Fibroblast of lung (primary cell): Measurements from ENCODE around the gene MYO1F. TPM values are rescaled to one million over a fixed set of nuclear protein-coding genes. Genes with fewer than 3 reads are reported as not detected.

Experiments used
- DNase-seq, 2 donors: peaks; one replicate each; pipeline versions ENCODE4 v3.0.0 to v3.0.0-alpha.2; 2010; ENCODE audit warnings: low read depth in 2 of 2
- H2AFZ ChIP-seq: 2 replicates; pipeline ENCODE4 v1.5.1; 2012; ENCODE audit warnings: low read length, control low read depth, inconsistent platforms
- H3K27ac ChIP-seq: 2 replicates; pipeline ENCODE4 v1.5.1; 2011; ENCODE audit warnings: low read length, control low read depth; ENCODE audit not compliant: insufficient read depth
- H3K27me3 ChIP-seq: 2 replicates; pipeline ENCODE4 v1.5.1; 2011; ENCODE audit warnings: mild to moderate bottlenecking, low read length; ENCODE audit not compliant: control insufficient read depth, insufficient read depth
- H3K36me3 ChIP-seq: 2 replicates; pipeline ENCODE4 v1.5.1; 2011; ENCODE audit warnings: low read length; ENCODE audit not compliant: control insufficient read depth, insufficient read depth
- H3K4me1 ChIP-seq: 2 replicates; pipeline ENCODE4 v1.5.1; 2011; ENCODE audit warnings: low read length; ENCODE audit not compliant: control insufficient read depth, insufficient read depth; ENCODE audit errors: extremely low read depth
- H3K4me2 ChIP-seq: 2 replicates; pipeline ENCODE4 v1.5.1; 2011; ENCODE audit warnings: low read length, control low read depth; ENCODE audit not compliant: insufficient read depth; ENCODE audit errors: extremely low read depth
- H3K4me3 ChIP-seq, 4 experiments: fragments of 200-600 bp in 1 of 4; sonication (generic) in 1 of 4; replicated peaks in 1 of 4; 2 replicates each; pipeline ENCODE4 v1.5.1; 2011 to 2016; ENCODE audit warnings: low read length in 4 of 4, low read depth in 3 of 4, mild to moderate bottlenecking in 3 of 4, control low read depth in 2 of 4, inconsistent platforms in 1 of 4, mixed read lengths in 1 of 4; ENCODE audit not compliant: insufficient read depth in 1 of 4; ENCODE audit errors: control extremely low read depth in 1 of 4
- H3K79me2 ChIP-seq: 2 replicates; pipeline ENCODE4 v1.5.1; 2012; ENCODE audit warnings: mild to moderate bottlenecking, low read length, inconsistent platforms; ENCODE audit not compliant: control insufficient read depth, insufficient read depth
- H3K9ac ChIP-seq: 2 replicates; pipeline ENCODE4 v1.5.1; 2011; ENCODE audit warnings: mild to moderate bottlenecking, low read length, control low read depth; ENCODE audit not compliant: insufficient read depth
- H3K9me3 ChIP-seq: 2 replicates; pipeline ENCODE4 v1.5.1; 2012; ENCODE audit warnings: low read depth, low read length; ENCODE audit not compliant: control insufficient read depth, insufficient read depth
- H4K20me1 ChIP-seq: 2 replicates; pipeline ENCODE4 v1.5.1; 2011; ENCODE audit warnings: low read length; ENCODE audit not compliant: control insufficient read depth, insufficient read depth; ENCODE audit errors: extremely low read depth
- EZH2 ChIP-seq: IDR thresholded peaks from 2 replicates; pipeline ENCODE4 v1.5.1; 2012; ENCODE audit warnings: low read length, control low read depth, mild to moderate bottlenecking; ENCODE audit errors: missing control alignments
- polyA plus RNA-seq, 2 donors: library from polyadenylated mRNA; depleted of rRNA in 1 of 2; stranded (reverse) in 1 of 2; unstranded in 1 of 2; fragments of >200 nt; gene quantifications; 2 replicates each; pipeline ENCODE4 v1.2.1, GENCODE V29; 2011 to 2012; ENCODE audit warnings: missing spikeins in 1 of 2
- total RNA-seq: library from RNA; depleted of rRNA; stranded (reverse); fragments of >200 nt; gene quantifications from 2 replicates; pipeline ENCODE4 v1.2.1, GENCODE V29; 2014
- TF ChIP-seq, protein P1 (sequence below), 2 donors: IDR thresholded peaks in 1 of 2; conservative IDR thresholded peaks in 1 of 2; 1 replicate in 1 of 2; 2 replicates in 1 of 2; pipeline ENCODE4 v1.5.1; 2011 to 2012; ENCODE audit warnings: low read length in 2 of 2, control low read depth in 1 of 2, inconsistent platforms in 1 of 2, low read depth in 1 of 2, mild to moderate bottlenecking in 1 of 2

Gene MYO1F
- total and polyA plus RNA-seq, 2 donors (not counting 1 experiment from before 2014, with no cell fraction given), result 0.08 to 0.17 TPM

GRCh38 chr19:8490873-8491272 is 86.4 kb downstream of the MYO1F start:
- H2AFZ ChIP-seq, result no peak overlapping the region
- no peak overlapping the region for H3K27ac ChIP-seq
- H3K36me3 ChIP-seq, result peaks cover 20% of the 10 kb centered on the region
- no peaks in the 10 kb centered on the region for H3K79me2 ChIP-seq
- no peaks in the 10 kb centered on the region for H3K27me3 ChIP-seq
- no peak for DNase-seq
- H4K20me1 ChIP-seq, result no peaks in the 10 kb centered on the region
- H3K9me3 ChIP-seq, result no peaks in the 10 kb centered on the region
- H3K9ac ChIP-seq, result no peak overlapping the region
- no peak overlapping the region for H3K4me3 ChIP-seq
- H3K4me1 ChIP-seq, result no peaks in the 10 kb centered on the region
- H3K4me2 ChIP-seq, result no peak overlapping the region
- TF ChIP-seq, protein P1, sequence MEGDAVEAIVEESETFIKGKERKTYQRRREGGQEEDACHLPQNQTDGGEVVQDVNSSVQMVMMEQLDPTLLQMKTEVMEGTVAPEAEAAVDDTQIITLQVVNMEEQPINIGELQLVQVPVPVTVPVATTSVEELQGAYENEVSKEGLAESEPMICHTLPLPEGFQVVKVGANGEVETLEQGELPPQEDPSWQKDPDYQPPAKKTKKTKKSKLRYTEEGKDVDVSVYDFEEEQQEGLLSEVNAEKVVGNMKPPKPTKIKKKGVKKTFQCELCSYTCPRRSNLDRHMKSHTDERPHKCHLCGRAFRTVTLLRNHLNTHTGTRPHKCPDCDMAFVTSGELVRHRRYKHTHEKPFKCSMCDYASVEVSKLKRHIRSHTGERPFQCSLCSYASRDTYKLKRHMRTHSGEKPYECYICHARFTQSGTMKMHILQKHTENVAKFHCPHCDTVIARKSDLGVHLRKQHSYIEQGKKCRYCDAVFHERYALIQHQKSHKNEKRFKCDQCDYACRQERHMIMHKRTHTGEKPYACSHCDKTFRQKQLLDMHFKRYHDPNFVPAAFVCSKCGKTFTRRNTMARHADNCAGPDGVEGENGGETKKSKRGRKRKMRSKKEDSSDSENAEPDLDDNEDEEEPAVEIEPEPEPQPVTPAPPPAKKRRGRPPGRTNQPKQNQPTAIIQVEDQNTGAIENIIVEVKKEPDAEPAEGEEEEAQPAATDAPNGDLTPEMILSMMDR (conservative IDR thresholded peaks at IDR 0.05 in 1 of 2, IDR thresholded peaks at IDR 0.05 in 1 of 2; ENCODE audit: low read depth in 1 of 2, low read length in 2 of 2), result no peak

DNA sequence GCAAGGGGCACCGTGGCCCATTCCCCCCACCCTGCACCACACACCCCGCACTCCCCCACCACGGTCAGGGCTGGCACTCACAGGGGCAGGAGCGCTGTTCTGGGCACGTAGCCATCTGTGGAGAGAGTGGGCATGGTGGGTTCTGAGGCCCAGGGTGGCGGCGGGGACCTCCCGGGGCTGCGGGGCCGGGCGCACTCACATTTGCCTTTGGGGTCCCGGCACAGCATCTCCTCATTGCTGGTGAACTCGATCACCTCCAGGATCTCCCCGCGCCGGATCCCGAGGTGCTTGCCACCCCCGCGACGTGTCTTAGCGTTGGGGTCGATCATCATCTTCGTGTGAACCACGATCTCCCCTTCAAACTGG is 86.9 kb downstream of the MYO1F start:
- Histone ChIP-seq H3K9me3 (no peaks in the 10 kb centered on the region), H3K4me2 (no peak overlapping the region), H3K36me3 (peaks cover 25% of the 10 kb centered on the region), H3K27ac (no peak overlapping the region), H2AFZ (no peak overlapping the region), H4K20me1 (no peaks in the 10 kb centered on the region), H3K27me3 (no peaks in the 10 kb centered on the region), H3K4me1 (no peaks in the 10 kb centered on the region), H3K79me2 (no peaks in the 10 kb centered on the region), H3K9ac (no peak overlapping the region), H3K4me3 (no peak overlapping the region)
- TF ChIP-seq EZH2, result no peak
- TF ChIP-seq, protein P1 (conservative IDR thresholded peaks at IDR 0.05 in 1 of 2, IDR thresholded peaks at IDR 0.05 in 1 of 2; ENCODE audit: low read depth in 1 of 2, low read length in 2 of 2), result no peak
- no peak for DNase-seq

DNA sequence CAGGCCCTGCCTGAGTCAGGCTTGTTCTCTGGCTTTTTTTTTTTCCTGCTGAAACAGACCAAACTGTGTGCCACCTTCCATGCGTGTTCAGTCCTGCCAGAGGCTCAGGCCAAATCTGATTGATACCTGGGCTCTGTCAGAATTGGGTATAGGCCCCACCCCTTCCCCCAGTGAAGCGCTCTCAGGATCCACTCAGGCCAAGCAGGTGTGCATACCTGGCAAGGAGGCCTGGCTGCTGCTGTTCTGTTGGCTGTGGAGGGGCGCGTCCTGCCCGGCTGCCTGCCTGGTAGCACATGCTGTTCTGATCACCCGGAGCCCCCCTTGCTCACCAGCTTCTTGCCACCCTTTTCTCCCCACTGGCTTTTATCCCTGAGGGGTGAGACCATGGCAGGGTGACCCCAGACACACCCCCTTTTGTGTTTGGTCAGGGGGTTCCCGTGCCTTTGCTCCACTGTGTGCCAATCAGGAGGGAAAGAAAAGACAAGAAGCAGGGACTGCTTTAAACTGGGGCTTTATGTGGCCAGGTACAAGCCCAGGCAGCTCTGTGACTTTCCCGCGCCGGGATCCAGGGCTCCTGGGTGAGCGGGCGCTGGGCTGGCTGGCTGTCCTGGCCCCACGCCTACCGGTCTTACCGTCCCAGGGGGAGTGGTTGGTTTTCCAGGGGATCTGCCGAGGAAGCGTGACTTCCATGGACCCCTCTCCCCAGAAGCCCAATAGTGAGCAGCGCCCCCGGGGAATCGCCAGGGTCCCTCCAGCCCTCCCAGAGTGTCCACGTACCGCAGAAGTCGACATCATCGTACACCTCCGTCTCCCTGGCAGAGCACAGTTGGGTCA is 87.5 kb downstream of the MYO1F start:
- Histone ChIP-seq H2AFZ (no peak overlapping the region), H3K36me3 (peaks cover 25% of the 10 kb centered on the region), H3K27me3 (no peaks in the 10 kb centered on the region), H3K27ac (no peak overlapping the region), H3K4me3 (no peak overlapping the region), H3K9ac (no peak overlapping the region), H3K4me2 (no peak overlapping the region), H3K79me2 (no peaks in the 10 kb centered on the region), H4K20me1 (no peaks in the 10 kb centered on the region), H3K9me3 (no peaks in the 10 kb centered on the region), H3K4me1 (no peaks in the 10 kb centered on the region)
- no peak for DNase-seq
- TF ChIP-seq, protein P1 (conservative IDR thresholded peaks at IDR 0.05 in 1 of 2, IDR thresholded peaks at IDR 0.05 in 1 of 2; ENCODE audit: low read depth in 1 of 2, low read length in 2 of 2), result no peak
- no peak for TF ChIP-seq EZH2
